ENCODE data around the gene SPATA31E1.
"Not testable (repeated sequence)": the region's sequence is repeated elsewhere in the genome, so short reads cannot be mapped to it uniquely, and the experiment has no call there.

Gene SPATA31E1

DNA sequence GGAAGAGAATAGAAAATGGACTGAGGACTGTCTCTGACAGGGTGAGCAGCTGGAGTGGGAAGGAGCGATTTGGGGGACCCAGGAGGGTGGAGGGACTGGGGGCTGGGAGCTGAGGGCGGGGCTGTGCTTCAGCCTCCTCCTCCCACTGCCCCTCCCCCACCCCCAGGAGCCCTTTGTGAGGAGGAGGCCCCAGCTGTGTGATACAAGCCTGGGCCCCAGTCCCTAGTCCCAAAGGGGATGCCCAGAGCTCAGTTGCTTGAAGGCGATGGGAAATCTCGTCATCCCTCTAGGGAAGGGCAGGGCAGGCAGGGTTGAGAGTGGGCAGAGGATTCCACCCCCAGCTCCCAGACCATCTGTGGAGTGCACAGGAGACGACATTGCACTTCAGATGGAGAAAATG, at the start of gene SPATA31E1:
SPATA31E1 (plus strand) TSS at position 251 of the 400 bp plus-strand sequence; CDS start at position 266, 15 bp downstream.
- no peak for DNase-seq (ENCODE audit: low read depth in 3 of 3, low spot score in 1 of 3)

GRCh38 chr9:87834357-87834756, 48.3 kb upstream of the SPATA31E1 start:
- DNase-seq (ENCODE audit: low read depth in 3 of 3, low spot score in 1 of 3), result no peak

DNA sequence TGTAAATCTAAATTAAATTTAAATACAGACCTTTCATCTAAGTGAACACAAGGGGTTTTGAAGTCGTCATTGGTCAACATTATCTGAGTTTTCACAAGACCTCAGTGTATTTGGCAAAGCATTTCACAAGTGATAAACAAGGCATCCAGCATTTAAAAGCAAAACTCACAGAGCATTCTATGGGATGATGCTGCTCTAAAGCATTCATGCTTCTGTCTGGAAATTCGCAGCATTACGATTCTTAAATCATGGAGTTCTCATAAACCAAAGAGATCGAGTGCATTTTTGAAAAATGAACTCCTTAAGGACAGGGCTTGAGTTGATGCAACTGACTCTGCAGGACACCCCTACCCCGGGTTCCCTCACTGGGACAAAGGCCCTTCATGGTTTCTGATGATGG, 46.1 kb upstream of the SPATA31E1 start:
- DNase-seq (ENCODE audit: low read depth in 3 of 3, low spot score in 1 of 3), result no peak

DNA sequence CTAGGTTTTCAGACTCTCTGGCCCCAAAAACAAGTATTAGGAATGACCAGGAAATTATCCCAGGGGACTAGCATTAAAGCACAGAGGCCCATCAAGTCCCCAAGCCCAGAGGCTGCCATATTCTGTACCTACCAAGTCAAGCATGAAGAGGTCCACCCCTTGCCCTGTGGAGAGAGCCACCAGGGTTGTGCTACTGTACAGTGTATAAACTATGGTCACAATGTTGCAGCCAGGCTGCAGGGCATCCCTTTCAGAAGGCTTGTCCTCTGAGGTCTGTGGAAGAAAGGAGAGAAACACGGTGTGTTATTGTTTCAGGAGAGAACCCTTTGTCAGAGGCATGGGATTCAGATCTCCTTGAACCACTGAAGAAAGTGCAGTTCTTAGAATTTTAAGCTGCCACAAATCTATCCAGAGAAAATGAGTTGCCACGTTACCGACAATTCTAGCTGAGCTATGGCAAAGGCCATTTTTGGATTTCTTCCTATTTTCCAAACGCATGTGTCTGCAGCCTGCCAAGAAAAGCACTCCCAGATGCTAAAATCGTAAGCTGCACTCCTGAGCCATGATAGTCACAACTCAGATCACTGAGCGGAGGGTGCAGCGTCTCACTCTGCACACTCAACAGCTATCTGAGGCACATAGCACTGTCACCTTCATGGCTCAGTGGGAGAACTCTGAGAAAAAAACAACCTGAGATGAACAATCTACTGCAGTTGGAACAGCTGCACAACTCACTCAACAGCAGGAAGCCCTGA, 45.5 kb upstream of the SPATA31E1 start:
- DNase-seq (ENCODE audit: low read depth in 3 of 3, low spot score in 1 of 3), result no peak

- no peak for DNase-seq (ENCODE audit: low read depth in 3 of 3, low spot score in 1 of 3)
Observed at GRCh38 chr9:87840134-87840533, 42.5 kb upstream of the SPATA31E1 start.

DNA sequence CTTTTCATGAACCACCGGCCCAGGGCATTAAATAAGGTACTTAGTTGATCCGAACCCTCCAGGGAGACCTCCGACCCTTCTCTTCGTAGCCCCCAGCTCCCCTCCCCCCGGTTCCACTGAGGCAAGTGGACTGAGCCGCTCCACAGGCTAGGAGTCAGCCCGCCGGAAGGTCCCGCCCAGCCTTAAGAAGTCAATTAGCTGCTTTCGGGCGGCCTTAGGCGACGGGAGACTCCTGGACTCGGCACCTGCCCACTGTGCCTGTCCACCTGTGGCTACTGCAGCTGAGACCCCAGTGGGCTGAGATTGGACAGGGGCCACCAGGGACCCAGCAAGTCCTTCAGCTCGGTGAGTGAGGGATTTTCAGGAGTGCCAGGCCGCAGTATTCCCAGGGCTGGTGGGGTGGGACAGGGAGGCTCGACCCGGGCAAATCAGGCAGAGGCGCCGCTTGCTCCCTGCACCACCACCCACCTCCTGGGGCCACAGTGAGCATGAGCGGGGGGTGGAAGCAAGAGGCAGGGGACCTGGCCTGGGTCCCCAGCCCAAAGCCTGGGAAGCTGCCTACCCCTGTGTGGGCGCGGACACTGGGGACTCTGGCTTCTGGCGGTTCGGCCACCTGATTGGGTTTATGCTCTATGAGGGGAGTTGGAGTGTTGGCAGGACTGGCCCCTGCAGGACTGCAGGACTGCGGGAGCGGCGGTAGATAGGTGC, 39.6 kb upstream of the SPATA31E1 start:
- no peak for DNase-seq (ENCODE audit: low read depth in 3 of 3, low spot score in 1 of 3)

GRCh38 chr9:87844506-87844905, 38.2 kb upstream of the SPATA31E1 start:
- no peak for DNase-seq (ENCODE audit: low read depth in 3 of 3, low spot score in 1 of 3)

- DNase-seq (ENCODE audit: low read depth in 3 of 3, low spot score in 1 of 3), result not testable (repeated sequence)
Observed at GRCh38 chr9:87847817-87848216, 34.9 kb upstream of the SPATA31E1 start.

DNA sequence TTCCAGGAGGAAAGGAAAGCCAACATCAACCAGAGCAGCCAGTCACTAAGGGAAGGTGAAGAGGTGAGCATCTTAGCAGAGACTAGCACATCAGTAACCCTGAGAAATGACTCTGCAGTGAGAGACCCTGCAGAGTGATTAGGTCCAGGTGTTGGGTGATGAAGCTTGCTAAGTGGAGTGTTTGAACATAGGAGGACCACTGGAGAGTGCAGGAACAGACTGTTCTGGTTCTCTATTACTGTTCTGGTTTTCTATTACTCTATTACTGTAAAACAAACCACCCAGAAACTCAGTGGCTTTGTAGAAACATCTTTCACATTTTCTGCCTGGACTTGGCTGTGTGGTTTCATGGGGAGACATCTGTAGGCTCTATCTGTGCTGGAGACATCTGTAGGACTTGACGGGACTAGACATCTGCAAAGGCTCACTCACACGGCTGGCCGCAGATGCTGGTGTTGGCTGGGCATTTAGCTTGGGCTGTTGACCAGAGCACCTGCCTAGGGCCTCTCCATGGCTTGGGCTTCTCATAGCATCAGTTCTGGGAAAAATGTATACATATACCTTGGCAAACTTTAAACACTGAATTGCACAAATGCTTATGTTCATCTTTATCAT, 33.4 kb upstream of the SPATA31E1 start:
- DNase-seq (ENCODE audit: low read depth in 3 of 3, low spot score in 1 of 3), result no peak

DNA sequence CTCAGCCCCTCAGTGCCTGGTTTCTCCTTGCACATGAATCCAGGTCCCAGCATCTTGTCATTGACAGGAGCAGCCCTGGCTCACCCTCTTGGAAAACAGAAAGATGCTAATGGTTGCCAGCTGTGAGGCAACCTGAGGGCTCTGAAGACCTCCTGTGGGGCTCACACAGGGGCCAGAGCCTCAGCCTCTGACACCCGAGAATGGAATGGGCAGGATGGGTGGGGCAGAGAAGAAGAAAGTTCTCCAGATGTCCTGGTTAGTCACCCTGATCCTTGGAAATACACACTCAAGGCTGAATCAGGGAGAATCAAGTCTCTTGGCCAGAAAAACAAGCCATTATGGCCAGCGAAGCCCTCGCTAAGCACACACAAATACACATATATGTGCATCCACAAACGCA, 32.3 kb upstream of the SPATA31E1 start:
- no peak for DNase-seq (ENCODE audit: low read depth in 3 of 3, low spot score in 1 of 3)

DNA sequence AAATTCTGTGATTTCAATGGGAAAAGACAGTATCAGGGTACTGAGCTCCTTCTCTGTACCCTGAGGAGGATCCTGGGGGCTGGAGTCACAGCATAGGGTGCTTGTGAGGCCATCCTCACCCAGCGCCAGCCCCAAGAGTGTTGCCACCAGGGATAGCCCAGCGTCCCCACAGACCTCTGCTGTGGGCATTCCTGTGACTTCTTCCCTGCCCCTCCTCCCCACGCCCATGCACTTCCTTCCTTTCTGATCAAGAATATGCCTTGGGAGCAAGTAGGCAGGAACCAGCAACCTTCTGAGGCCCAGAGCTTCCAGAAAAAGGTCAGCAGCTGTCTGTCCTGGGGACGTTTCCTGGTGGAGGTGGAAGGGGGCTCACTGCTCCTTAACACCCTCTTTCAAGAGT, 31.5 kb upstream of the SPATA31E1 start:
- not testable (repeated sequence) for DNase-seq (ENCODE audit: low read depth in 3 of 3, low spot score in 1 of 3)

DNA sequence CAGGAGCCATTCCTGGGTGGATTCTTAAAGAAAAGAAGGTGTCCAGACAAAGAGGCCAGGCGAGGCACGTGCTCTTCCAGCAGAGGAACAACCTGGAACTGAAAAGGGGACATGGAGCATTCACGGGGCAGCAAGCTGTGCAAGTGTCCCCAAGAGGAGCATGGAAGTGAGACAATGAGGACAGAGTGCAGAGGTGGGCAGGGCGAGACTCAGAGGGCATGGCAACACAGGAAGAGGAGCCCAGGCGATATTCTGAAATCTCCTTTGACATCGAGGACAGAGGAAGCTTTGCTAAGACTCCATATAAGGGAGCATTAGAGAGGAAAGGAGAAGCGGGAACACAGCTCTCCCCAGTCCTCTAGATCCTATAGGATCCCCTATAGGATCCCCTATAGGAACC, 29.4 kb upstream of the SPATA31E1 start:
- DNase-seq (ENCODE audit: low read depth in 3 of 3, low spot score in 1 of 3), result no peak

DNA sequence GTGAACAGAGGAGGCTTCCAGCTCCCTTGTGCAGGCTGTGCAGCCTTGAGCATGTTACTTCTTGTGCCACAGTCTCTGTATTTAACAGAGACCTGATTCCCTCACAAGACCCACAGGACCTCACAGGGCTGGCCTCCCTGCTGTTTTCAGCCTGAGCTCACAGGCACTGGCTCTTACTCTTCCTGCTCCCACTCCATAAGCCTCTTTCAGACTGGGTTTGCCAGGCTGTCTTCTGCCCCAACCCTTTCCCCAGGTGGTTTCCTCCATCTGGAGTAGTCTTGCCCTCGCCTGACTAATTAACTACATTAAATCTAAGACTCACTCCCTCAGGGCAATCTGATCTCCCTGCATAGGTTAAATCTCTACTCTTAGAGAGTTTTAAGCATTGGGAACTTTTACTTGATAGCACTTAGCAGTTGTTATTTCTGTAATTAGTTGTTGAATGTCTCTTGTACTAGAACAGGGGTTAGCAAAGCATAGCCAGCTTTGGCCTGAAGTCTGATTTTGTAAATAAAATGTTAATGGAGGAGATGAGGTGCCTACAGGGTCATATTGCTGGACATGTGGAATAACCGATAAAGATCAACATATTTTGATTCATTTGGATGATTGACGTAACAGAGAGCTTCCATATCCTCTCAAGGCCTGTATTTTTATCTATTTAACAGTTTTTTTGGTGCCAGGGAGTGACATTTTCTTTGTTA, 28.6 kb upstream of the SPATA31E1 start:
- DNase-seq (ENCODE audit: low read depth in 3 of 3, low spot score in 1 of 3), result no peak

GRCh38 chr9:87854580-87854955, 28.1 kb upstream of the SPATA31E1 start:
- DNase-seq (ENCODE audit: low read depth in 3 of 3, low spot score in 1 of 3), result no peak

DNA sequence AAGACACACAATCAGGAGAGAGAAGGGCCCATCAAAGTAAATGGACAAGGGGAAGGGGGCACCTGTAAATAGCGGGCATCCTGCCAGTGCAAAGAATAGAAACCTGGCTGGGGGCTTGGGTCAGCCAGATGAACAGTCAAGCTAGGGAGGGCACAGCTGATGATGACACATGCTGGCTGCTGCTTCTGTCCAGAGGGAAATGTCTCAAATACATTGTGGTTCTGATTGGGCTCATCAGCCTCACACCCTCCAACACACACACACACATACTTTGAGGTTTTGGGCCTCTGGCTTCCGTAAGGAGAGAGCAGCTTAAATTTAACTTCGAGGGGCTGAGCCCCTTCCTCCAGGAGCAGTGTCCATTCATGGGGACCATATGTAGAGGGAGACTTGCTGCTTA, 27.6 kb upstream of the SPATA31E1 start:
- no peak for DNase-seq (ENCODE audit: low read depth in 3 of 3, low spot score in 1 of 3)

DNA sequence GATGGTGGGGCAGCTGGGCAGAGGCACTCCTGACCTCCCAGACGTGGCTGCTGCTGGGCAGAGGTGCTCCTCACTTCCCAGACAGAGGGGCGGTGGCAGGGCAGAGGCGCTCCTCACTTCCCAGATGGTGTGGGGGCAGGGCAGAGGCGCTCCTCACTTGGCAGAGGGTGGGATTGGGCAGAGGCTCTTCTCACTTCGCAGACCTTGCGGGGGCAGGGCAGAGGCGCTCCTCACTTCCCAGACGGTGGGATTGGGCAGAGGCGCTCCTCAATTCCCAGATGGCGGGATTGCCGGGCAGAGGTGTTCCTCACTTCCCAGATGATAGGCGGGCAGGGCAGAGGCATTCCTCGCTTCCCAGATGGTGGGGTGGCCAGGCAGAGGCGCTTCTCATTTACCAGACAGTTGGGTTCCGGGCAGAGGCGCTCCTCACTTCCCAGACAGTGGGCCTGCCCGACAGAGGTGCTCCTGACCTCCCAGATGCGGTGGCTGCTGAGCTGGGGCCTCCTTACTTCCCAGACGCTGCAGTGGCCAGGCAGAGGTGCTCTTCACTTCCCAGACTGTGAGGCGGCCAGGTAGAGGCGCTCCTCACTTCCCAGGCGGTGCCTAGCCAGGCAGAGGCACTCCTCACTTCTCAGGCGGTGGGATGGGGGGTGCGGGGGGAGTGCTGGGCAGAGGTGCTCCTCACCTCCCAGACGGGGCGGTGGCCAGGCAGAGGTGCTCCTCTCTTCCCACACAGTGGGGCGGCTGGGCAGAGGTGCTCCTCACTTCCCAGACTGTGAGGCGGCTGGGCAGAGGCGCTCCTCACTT, 25.3 kb upstream of the SPATA31E1 start:
- no peak for DNase-seq (ENCODE audit: low read depth in 3 of 3, low spot score in 1 of 3)

DNA sequence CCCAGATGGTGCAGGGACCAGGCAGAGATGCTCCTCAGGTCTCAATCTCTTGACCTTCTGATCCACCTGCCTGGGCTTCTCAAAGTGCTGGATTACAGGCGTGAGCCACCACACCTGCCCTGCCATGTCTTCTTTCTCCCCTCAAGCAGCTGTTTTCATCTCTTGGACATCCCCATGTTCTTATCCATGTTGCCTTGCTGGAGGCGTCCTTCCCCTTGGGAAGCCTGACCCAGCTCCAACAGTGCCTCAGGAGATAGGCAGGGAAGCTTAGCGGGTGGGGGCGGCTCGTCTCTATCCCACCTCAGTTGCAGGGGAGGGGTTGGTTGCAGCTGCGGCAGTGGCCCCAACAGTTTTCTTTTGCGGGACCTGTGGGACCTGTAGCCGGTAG, 24.7 kb upstream of the SPATA31E1 start:
- no peak for DNase-seq (ENCODE audit: low read depth in 3 of 3, low spot score in 1 of 3)

DNA sequence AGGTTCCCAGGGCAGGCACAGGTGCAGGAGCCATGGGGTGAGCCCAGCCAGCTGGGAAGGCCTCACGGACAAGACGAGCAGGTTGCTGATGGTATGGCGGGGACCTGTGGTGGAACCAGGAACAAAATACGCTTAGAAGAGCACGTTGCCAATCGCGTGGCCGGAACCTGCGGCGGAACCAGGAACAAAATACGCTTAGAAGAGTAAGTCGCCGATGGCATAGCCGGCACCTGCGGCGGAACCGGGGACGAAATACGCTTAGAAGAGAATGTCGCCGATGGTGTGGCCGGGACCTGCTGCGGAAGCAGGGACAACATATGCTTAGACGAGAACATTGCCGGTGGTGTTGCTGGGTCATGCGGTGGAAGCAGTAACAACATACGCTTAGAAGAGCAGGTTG, 23.5 kb upstream of the SPATA31E1 start:
- DNase-seq (ENCODE audit: low read depth in 3 of 3, low spot score in 1 of 3), result no peak

DNA sequence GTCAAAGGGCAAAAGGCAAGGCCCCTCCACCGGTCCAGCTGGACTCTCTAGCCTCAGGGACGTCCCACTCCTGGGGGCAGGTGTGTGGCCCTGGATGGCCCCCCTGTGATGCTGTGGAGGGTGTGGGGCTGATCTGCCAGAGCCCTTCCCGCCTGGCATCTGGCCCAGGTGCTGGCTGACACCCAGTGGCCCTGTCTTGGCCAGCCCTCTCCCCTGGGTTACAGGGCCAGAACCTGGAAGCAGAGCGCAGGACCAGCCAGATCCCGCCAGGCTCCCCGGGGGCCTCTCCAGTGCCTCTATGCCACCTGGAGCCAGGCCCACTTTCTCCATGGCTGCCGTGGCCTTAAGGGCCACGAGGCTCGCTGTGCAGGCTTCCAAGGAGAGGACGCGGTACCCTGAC, 22.9 kb upstream of the SPATA31E1 start:
- no peak for DNase-seq (ENCODE audit: low read depth in 3 of 3, low spot score in 1 of 3)

DNA sequence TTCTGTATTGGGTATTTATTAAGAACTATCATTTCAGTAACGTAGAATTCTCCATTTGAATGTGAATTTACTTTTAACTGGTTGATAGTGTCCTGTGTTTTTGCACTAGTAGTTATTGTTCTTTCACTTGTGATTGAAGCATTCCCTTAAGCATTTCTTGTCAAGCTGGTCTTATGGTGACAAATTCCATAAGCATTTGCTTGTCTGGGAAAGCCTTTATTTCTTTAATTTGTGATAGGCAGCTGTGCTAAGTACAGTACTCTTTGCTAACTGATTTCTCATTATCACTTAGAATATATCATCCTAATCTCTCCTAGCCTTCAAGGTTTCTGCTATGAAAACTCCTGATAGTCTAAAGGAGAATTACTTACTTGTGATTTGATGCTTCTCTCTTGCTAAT, 21.3 kb upstream of the SPATA31E1 start:
- no peak for DNase-seq (ENCODE audit: low read depth in 3 of 3, low spot score in 1 of 3)
